Measurements from ENCODE around the gene SYT1.

Gene SYT1

GRCh38 chr12:79069009-79069408 lies 204.4 kb downstream of the SYT1 start:
- no peak overlapping the region for H3K27ac ChIP-seq
- H3K9me3 ChIP-seq (ENCODE audit: control insufficient read depth, low read length): no peaks in the 10 kb centered on the region
- no peaks in the 10 kb centered on the region for H3K36me3 ChIP-seq (ENCODE audit: control insufficient read depth, insufficient read depth, low read length)
- no peaks in the 10 kb centered on the region for H3K27me3 ChIP-seq (ENCODE audit: control insufficient read depth, insufficient read depth, low read length)
- H3K9ac ChIP-seq: no peak overlapping the region
- TF ChIP-seq CTCF (IDR thresholded peaks at IDR 0.05): no peak
- no peak overlapping the region for H3K4me2 ChIP-seq (ENCODE audit: low read length)
- H3K4me3 ChIP-seq (ENCODE audit: low read depth, low read length): no peak overlapping the region
- no peaks in the 10 kb centered on the region for H3K4me1 ChIP-seq
- no peaks in the 10 kb centered on the region for H3K79me2 ChIP-seq
- H2AFZ ChIP-seq: no peak overlapping the region

GRCh38 chr12:79071498-79071897 lies 206.9 kb downstream of the SYT1 start:
- Histone ChIP-seq H3K36me3 (ENCODE audit: control insufficient read depth, insufficient read depth, low read length) (no peaks in the 10 kb centered on the region), H3K79me2 (no peaks in the 10 kb centered on the region), H3K4me1 (no peaks in the 10 kb centered on the region), H3K4me2 (ENCODE audit: low read length) (no peak overlapping the region), H2AFZ (no peak overlapping the region), H3K4me3 (ENCODE audit: low read depth, low read length) (no peak overlapping the region), H3K27me3 (ENCODE audit: control insufficient read depth, insufficient read depth, low read length) (no peaks in the 10 kb centered on the region), H3K9me3 (ENCODE audit: control insufficient read depth, low read length) (no peaks in the 10 kb centered on the region), H3K9ac (no peak overlapping the region), H3K27ac (no peak overlapping the region)
- no peak for TF ChIP-seq CTCF (IDR thresholded peaks at IDR 0.05)

- Histone ChIP-seq H3K79me2 (no peaks in the 10 kb centered on the region), H3K4me2 (ENCODE audit: low read length) (no peak overlapping the region), H3K36me3 (ENCODE audit: control insufficient read depth, insufficient read depth, low read length) (no peaks in the 10 kb centered on the region), H3K9ac (no peak overlapping the region), H3K27me3 (ENCODE audit: control insufficient read depth, insufficient read depth, low read length) (no peaks in the 10 kb centered on the region), H3K4me3 (ENCODE audit: low read depth, low read length) (no peak overlapping the region), H3K4me1 (no peaks in the 10 kb centered on the region), H3K9me3 (ENCODE audit: control insufficient read depth, low read length) (no peaks in the 10 kb centered on the region), H3K27ac (no peak overlapping the region), H2AFZ (no peak overlapping the region)
- TF ChIP-seq CTCF (IDR thresholded peaks at IDR 0.05): no peak
These were observed 208.9 kb downstream of the SYT1 start for GRCh38 chr12:79073506-79073905.

DNA sequence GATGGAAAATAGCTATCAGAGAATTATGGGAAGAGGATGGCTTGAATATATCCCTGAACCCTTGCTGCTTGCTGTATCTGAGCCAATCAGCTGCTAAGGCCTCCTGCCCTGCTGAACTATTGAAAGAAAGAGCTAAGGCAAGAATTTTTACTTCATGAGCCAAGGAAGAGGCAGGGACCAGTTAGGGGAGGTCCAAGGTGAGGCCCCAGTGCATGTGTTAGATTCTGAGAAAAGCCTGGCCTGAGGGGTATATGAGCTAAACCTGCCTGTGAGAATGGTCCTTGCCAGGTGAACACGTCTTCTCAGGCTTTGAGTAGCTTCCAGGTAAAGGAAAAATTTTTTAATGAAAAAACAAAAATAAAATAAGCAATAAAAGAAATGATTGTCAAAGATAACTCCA lies 218.0 kb downstream of the SYT1 start:
- Histone ChIP-seq H3K9ac (no peak overlapping the region), H3K9me3 (ENCODE audit: control insufficient read depth, low read length) (no peaks in the 10 kb centered on the region), H3K27me3 (ENCODE audit: control insufficient read depth, insufficient read depth, low read length) (no peaks in the 10 kb centered on the region), H3K4me1 (no peaks in the 10 kb centered on the region), H3K4me2 (ENCODE audit: low read length) (no peak overlapping the region), H3K79me2 (no peaks in the 10 kb centered on the region), H3K27ac (no peak overlapping the region), H3K4me3 (ENCODE audit: low read depth, low read length) (no peak overlapping the region), H2AFZ (no peak overlapping the region), H3K36me3 (ENCODE audit: control insufficient read depth, insufficient read depth, low read length) (no peaks in the 10 kb centered on the region)
- TF ChIP-seq CTCF (IDR thresholded peaks at IDR 0.05): no peak

DNA sequence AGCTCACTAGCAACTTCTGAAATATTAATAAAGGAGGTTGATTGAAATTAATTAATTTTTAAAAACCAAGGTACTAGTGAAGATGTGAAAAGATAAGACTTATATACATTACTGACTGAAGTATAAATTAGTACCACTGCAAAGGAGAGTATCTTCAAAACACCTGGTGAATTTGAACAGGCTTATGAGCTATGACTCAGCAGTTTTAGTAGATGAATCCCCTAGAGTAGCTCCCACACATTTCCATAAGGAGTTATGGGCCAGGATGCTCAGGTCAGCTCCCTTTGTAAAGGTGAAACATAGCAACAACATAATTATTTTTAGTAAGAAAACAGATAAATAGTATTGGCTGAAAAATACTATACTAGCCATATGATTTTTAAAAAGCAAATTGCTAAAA lies 218.6 kb downstream of the SYT1 start:
- Histone ChIP-seq H3K4me2 (ENCODE audit: low read length) (no peak overlapping the region), H3K79me2 (no peaks in the 10 kb centered on the region), H3K27me3 (ENCODE audit: control insufficient read depth, insufficient read depth, low read length) (no peaks in the 10 kb centered on the region), H3K4me3 (ENCODE audit: low read depth, low read length) (no peak overlapping the region), H3K27ac (no peak overlapping the region), H3K9ac (no peak overlapping the region), H3K9me3 (ENCODE audit: control insufficient read depth, low read length) (no peaks in the 10 kb centered on the region), H3K36me3 (ENCODE audit: control insufficient read depth, insufficient read depth, low read length) (no peaks in the 10 kb centered on the region), H3K4me1 (no peaks in the 10 kb centered on the region), H2AFZ (no peak overlapping the region)
- TF ChIP-seq CTCF (IDR thresholded peaks at IDR 0.05): no peak

All from parathyroid adenoma (tissue), 2 donors.